Measurements from ENCODE around the gene IL6R.

GRCh38 chr1:154467434-154468102, 62.4 kb downstream of the IL6R start:
- TF ChIP-seq, protein P1, sequence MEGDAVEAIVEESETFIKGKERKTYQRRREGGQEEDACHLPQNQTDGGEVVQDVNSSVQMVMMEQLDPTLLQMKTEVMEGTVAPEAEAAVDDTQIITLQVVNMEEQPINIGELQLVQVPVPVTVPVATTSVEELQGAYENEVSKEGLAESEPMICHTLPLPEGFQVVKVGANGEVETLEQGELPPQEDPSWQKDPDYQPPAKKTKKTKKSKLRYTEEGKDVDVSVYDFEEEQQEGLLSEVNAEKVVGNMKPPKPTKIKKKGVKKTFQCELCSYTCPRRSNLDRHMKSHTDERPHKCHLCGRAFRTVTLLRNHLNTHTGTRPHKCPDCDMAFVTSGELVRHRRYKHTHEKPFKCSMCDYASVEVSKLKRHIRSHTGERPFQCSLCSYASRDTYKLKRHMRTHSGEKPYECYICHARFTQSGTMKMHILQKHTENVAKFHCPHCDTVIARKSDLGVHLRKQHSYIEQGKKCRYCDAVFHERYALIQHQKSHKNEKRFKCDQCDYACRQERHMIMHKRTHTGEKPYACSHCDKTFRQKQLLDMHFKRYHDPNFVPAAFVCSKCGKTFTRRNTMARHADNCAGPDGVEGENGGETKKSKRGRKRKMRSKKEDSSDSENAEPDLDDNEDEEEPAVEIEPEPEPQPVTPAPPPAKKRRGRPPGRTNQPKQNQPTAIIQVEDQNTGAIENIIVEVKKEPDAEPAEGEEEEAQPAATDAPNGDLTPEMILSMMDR (conservative IDR thresholded peaks at IDR 0.05; ENCODE audit: low read depth, low read length): no peak
- no peak for TF ChIP-seq EZH2phosphoT487 (IDR thresholded peaks at IDR 0.05; ENCODE audit: borderline replicate concordance, low read length)
- TF ChIP-seq EZH2 (IDR thresholded peaks at IDR 0.05; ENCODE audit: low read length, unreplicated experiment): no peak
